ENCODE data around the gene PRAMEF7.
"Not testable (repeated sequence)": the region's sequence is repeated elsewhere in the genome, so short reads cannot be mapped to it uniquely, and the experiment has no call there.

Gene PRAMEF7

DNA sequence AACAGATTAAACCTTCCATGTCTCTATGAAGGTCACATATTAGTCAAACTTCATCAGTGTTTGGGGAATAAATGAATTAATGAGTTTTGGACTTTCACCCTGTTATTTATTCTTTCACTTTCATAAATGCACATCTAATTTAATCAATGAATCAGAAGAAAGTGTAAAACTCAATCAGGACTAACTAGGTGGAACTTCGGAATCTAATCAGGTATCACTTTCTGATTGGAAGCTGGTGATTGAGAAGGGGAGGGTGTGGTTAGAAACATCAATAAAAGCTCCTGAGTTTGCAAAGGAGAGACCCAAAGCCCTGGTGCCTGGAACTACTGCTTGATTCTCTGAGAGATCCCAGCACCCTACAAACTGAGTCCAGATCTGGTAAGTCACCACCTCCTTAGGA, at the start of gene PRAMEF7:
TSS of gene PRAMEF7 (plus strand) at position 301 of the 400 bp plus-strand sequence. CDS start 1,083 bp downstream, outside the sequence.
- not testable (repeated sequence) for DNase-seq

DNA sequence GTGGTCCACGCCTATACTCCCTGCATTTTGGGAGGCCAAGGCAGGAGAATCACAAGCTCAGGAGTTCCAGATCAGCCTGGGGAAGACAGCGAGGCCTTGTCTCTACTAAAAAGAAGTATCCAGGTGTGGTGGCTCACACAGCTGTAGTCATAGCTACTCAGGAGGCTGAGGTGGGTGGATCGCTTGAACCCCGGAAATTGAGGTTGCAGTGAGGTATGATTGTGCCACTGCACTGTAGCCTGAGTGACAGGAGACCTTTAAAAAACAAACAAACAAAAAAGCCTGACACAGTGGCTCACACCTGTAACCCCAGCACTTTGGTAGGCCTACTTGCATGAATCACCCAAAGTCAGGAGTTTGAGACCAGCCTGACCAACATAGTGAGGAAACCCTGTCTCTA, 38.0 kb upstream of the PRAMEF7 start:
- not testable (repeated sequence) for DNase-seq

DNA sequence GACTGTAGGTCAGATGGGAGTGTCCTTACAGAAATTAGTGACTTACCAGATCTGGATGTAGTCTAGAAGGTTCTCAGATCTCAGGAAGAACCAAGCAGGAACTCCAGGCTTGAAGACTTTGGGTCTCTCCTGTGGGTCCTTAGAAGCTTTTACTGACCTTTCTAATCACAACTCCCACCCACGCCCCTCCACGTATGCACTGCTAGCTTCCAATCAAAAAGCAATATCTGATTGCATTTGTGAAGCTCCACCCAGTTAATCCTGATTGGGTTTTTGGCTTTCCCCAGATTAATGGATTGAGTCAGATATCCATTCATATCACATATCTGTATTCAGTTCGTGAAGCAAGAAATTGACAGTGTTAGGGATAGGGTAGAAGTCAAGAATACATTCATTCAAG, 30.3 kb upstream of the PRAMEF7 start, which contains the start of gene PRAMEF4:
TSS of gene PRAMEF4 (minus strand) at position 101 of the 400 bp plus-strand sequence. CDS start 2,807 bp downstream, outside the sequence.
- DNase-seq = not testable (repeated sequence)

DNA sequence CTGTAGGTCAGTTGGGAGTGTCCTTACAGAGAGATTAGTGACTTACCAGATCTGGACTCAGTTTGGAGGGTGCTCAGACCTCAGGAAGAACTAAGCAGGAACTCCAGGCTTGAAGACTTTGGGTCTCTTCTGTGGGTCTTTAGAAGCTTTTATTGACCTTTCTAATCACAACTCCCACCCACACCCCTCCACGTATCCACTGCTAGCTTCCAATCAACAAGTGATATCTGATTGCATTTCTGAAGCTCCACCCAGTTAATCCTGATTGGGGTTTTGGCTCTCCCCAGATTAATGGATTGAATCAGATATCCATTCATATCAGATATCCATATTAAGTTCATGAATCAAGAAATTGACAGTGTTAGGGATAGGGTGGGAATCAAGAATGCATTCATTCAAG, 18.2 kb upstream of the PRAMEF7 start, which contains the start of gene PRAMEF10:
TSS of gene PRAMEF10 (minus strand) at position 101 of the 400 bp plus-strand sequence. CDS start 2,423 bp downstream, outside the sequence.
- not testable (repeated sequence) for DNase-seq

DNA sequence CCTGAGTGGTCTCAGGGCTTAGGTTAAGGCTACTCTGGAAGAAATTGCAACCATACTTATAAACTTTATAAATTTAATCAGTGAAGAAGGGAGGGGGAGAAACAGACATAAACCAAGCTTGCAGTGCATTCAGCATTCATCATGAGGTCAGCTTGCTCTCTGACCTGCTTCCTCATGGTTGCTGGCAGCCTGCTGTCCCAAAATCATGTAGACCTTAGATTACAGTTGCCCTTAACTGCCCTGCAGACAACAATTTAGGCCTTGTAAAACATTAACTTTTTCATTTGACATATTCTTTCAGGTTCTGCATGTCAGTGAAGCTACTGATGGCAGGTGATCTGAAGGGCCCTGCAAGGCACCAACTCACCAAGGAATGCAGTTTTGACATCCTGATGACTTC, 17.2 kb upstream of the PRAMEF7 start:
- DNase-seq = not testable (repeated sequence)

DNA sequence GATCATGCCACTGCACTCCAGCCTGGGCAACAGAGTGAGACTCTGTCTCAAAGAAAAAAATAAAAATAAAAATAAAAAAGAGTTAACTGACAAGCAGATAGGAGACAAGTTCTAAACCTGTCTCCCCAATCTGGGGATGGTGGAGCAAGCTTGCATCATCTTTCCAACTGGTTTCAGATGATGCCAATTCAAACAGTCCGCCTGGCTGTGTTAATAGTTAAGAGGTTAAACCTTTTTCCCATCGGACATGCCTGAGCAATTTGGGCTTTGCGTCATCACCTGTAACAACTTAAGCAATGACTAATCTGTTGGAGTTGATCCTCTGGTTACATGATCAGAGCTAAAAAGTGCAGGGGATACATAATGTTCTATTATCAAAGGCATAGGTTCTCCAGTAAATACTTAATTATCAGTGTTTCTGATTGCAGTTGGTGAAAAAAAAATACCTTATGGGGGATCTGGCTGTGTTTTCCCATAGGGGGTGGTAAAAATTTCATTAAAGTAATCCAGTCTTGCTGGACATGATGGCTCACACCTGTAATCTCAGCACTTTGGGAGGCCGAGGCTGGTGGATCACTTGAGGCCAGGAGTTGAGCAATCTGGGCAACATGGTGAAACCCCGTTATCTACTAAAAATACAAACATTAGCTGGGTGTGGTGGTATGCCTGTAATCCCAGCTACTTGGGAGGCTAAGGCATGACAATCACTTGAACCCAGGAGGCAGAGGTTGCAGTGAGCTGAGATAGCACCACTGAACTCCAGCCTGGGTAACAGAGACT, 12.4 kb upstream of the PRAMEF7 start:
- not testable (repeated sequence) for DNase-seq

DNA sequence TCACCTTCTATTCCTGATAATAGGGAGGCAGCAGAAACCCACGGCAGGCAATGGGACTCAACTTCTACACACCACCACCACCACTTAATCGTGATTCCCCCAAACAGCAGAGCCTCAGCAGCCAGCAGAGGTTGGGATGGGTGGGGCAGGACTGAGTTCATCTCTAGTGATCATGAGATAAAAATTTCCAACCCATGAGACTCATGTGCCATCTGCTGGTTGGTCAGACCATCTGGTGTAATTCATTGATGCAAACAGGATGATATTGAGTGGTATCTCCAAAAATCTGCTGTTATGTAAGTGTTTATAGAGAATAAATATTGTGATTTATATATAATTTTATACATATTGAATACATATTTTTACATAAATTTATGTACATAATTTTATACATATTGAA, 5.3 kb downstream of the PRAMEF7 start:
- not testable (repeated sequence) for DNase-seq

DNA sequence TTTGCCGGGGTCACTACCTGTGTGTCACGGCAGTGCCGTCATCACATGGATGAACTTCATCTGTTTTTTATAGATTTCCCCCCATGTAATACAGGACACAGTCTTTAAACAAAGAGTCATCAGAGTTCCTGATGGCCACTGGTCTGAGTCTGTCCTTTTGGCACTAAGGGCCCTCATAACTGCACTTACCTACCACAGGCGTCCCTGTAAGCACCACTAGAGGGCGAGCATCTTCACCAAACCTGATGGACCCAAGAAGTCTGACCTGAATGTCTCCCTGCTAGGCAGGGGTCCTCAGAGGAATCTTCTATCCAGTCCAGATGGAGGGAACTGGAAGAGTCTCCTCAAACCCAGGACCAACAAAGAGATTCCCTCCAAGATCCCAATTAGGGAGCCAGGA, 8.0 kb downstream of the PRAMEF7 start:
- DNase-seq = not testable (repeated sequence)

DNA sequence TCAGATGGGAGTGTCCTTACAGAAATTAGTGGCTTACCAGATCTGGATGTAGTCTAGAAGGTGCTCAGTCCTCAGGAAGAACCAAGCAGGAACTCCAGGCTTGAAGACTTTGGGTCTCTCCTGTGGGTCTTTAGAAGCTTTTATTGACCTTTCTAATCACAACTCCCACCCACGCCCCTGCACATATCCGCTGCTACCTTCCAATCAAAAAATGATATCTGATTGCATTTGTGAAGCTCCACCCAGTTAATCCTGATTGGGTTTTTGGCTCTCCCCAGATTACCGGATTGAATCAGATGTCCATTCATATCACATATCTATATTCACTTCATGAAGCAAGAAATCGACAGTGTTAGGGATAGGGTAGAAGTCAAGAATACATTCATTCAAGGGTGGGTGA, 31.1 kb downstream of the PRAMEF7 start, which contains the start of gene PRAMEF6:
TSS of gene PRAMEF6 (minus strand) at position 101 of the 400 bp plus-strand sequence. CDS start 5,062 bp downstream, outside the sequence.
- DNase-seq = not testable (repeated sequence)
